ENCODE data around the gene LBX2. TPM values are rescaled to one million over a fixed set of nuclear protein-coding genes. Genes with fewer than 3 reads are reported as not detected.

LBX2 gene
- total RNA-seq (2022) (11.1 and 11.4 TPM in 2 replicates), Bru-seq, nascent RNA (percentile 62 among the genes with signal in this experiment), BruChase-seq, experiment 1, labeled RNA remaining after a 2-hour chase (percentile 49 among the genes with signal in this experiment), BruChase-seq, experiment 2, labeled RNA remaining after a 6-hour chase (percentile 48 among the genes with signal in this experiment)
- long read RNA-seq, transcript LBX2-202 (2 exons, 1,186 nt), result major isoform, 13 of 19 reads
- long read RNA-seq, partial matches to known transcripts, result 0 of 19 reads
- long read RNA-seq, other reads (novel, unspliced or antisense), result 3 of 19 reads

- intact Hi-C loops (cut with micrococcal nuclease; ENCODE audit: unreplicated experiment), result loop anchor here (1.0 kb wide), 1 partner anchor 16 kb away; the partner anchor contains the start of gene TTC31
- H3K4me1 Mint-ChIP-seq (ENCODE audit: low read depth, unreplicated experiment), result peaks cover 17% of the 10 kb centered on the region
- peaks cover 1% of the 10 kb centered on the region; the same call in 1 of the 2 replicates for H3K36me3 ChIP-seq (ENCODE audit: control insufficient read depth, insufficient read depth, low read length)
- no peaks in the 10 kb centered on the region for H3K9me3 ChIP-seq
- BruUV-seq (replicated peaks), result no TSS peak
- no peak for TF ChIP-seq CTCF (IDR thresholded peaks at IDR 0.05; ENCODE audit: insufficient read depth in 1 of 2, low read depth in 1 of 2, low read length in 1 of 2, severe bottlenecking in 1 of 2, unreplicated experiment in 1 of 2)
- peaks cover 50% of the 10 kb centered on the region for H3K4me1 ChIP-seq
- peak within 1 kb of the TSS; percentile 96 for H3K4me3 Mint-ChIP-seq (ENCODE audit: unreplicated experiment)
- H3K9me3 Mint-ChIP-seq (ENCODE audit: unreplicated experiment), result no peaks in the 10 kb centered on the region
- ChIA-PET CTCF (interaction anchor here (1.1 to 1.3 kb wide), 2 partner anchors 10 to 19 kb away, joined by 3 read pairs; no protein-coding TSS in a partner anchor), POLR2A (interaction anchor here (1.0 to 5.2 kb wide), 2 partner anchors 10 to 17 kb away, joined by 3 to 17 read pairs; no protein-coding TSS in a partner anchor)
- peak in 1 of 2 experiments; percentile 70 for DNase-seq
- peaks cover 39% of the 10 kb centered on the region for H3K36me3 Mint-ChIP-seq (ENCODE audit: insufficient read depth, unreplicated experiment)
- H3K4me3 ChIP-seq (ENCODE audit: low read depth, low read length), result peak within 1 kb of the TSS; percentile 65
- H3K27me3 Mint-ChIP-seq (ENCODE audit: insufficient read depth, unreplicated experiment), result no peaks in the 10 kb centered on the region
- H3K27ac Mint-ChIP-seq (ENCODE audit: unreplicated experiment), result peak within 1 kb of the TSS; percentile 46
- no peaks in the 10 kb centered on the region for H3K27me3 ChIP-seq (replicated peaks; ENCODE audit: control insufficient read depth, insufficient read depth, low read length)
Measured at GRCh38 chr2:74499267-74499939, at the start of gene LBX2. Gene LBX2, minus strand, starts transcription at chr2:74499603. Its CDS starts 66 bp downstream, at chr2:74499537.

- Mint-ChIP-seq H3K4me1 (ENCODE audit: low read depth, unreplicated experiment) (peaks cover 13% of the 10 kb centered on the region), H3K36me3 (ENCODE audit: insufficient read depth, unreplicated experiment) (peaks cover 8% of the 10 kb centered on the region), H3K4me3 (ENCODE audit: unreplicated experiment) (peak overlapping the region; percentile 87), H3K27me3 (ENCODE audit: insufficient read depth, unreplicated experiment) (no peaks in the 10 kb centered on the region), H3K27ac (ENCODE audit: unreplicated experiment) (peak overlapping the region; percentile 51), H3K9me3 (ENCODE audit: unreplicated experiment) (no peaks in the 10 kb centered on the region)
- ChIA-PET CTCF (no interaction called here), POLR2A (interaction anchor here (1.0 kb wide), 1 partner anchor 10 kb away, joined by 3 read pairs; no protein-coding TSS in a partner anchor)
- H3K9me3 ChIP-seq, result no peaks in the 10 kb centered on the region
- no peak for TF ChIP-seq CTCF (IDR thresholded peaks at IDR 0.05; ENCODE audit: insufficient read depth in 1 of 2, low read depth in 1 of 2, low read length in 1 of 2, severe bottlenecking in 1 of 2, unreplicated experiment in 1 of 2)
- H3K36me3 ChIP-seq (ENCODE audit: control insufficient read depth, insufficient read depth, low read length), result no peaks in the 10 kb centered on the region
- BruUV-seq (replicated peaks), result no TSS peak
- no peak for DNase-seq
- intact Hi-C loops (cut with micrococcal nuclease; ENCODE audit: unreplicated experiment), result loop anchor here (2.0 kb wide), 1 partner anchor 66 kb away; the partner anchor contains the start of genes CCDC142 and TTC31
- no peaks in the 10 kb centered on the region for H3K27me3 ChIP-seq (replicated peaks; ENCODE audit: control insufficient read depth, insufficient read depth, low read length)
- H3K4me1 ChIP-seq, result peaks cover 20% of the 10 kb centered on the region
- H3K4me3 ChIP-seq (ENCODE audit: low read depth, low read length), result peak overlapping the region; percentile 74
Measured at GRCh38 chr2:74548285-74548899, 49.0 kb upstream of the LBX2 start.

GRCh38 chr2:74546004-74546403 lies 46.6 kb upstream of the LBX2 start:
- POLR2A ChIA-PET, result no interaction called here
- intact Hi-C loops (cut with micrococcal nuclease; ENCODE audit: unreplicated experiment), result no loop called here
- no peak for DNase-seq
- BruUV-seq (replicated peaks), result no TSS peak
- H3K4me3 Mint-ChIP-seq (ENCODE audit: unreplicated experiment), result no peak overlapping the region
- CTCF ChIA-PET, result no interaction called here
- no peaks in the 10 kb centered on the region for H3K36me3 ChIP-seq (ENCODE audit: control insufficient read depth, insufficient read depth, low read length)
- no peak for TF ChIP-seq CTCF (IDR thresholded peaks at IDR 0.05; ENCODE audit: insufficient read depth in 1 of 2, low read depth in 1 of 2, low read length in 1 of 2, severe bottlenecking in 1 of 2, unreplicated experiment in 1 of 2)
- no peak overlapping the region for H3K4me3 ChIP-seq (ENCODE audit: low read depth, low read length)
- peaks cover 17% of the 10 kb centered on the region for H3K4me1 ChIP-seq
- peaks cover 8% of the 10 kb centered on the region for H3K36me3 Mint-ChIP-seq (ENCODE audit: insufficient read depth, unreplicated experiment)
- H3K9me3 ChIP-seq, result no peaks in the 10 kb centered on the region
- H3K27ac Mint-ChIP-seq (ENCODE audit: unreplicated experiment), result no peak overlapping the region
- peaks cover 6% of the 10 kb centered on the region for H3K4me1 Mint-ChIP-seq (ENCODE audit: low read depth, unreplicated experiment)
- H3K9me3 Mint-ChIP-seq (ENCODE audit: unreplicated experiment), result no peaks in the 10 kb centered on the region
- no peaks in the 10 kb centered on the region for H3K27me3 ChIP-seq (replicated peaks; ENCODE audit: control insufficient read depth, insufficient read depth, low read length)
- no peaks in the 10 kb centered on the region for H3K27me3 Mint-ChIP-seq (ENCODE audit: insufficient read depth, unreplicated experiment)
